ENCODE measurements around the gene CCNY.

The CCNY gene

GRCh38 chr10:35578618-35578956, 242.3 kb downstream of the CCNY start:
- no peak overlapping the region for H3K27ac ChIP-seq
- no peaks in the 10 kb centered on the region for H3K27me3 ChIP-seq (replicated peaks)
- H3K36me3 ChIP-seq (replicated peaks), result no peaks in the 10 kb centered on the region
- H3K4me3 ChIP-seq (ENCODE audit: low read depth, low read length), result no peak overlapping the region
- no peak for DNase-seq
- TF ChIP-seq CTCF (IDR thresholded peaks at IDR 0.05; ENCODE audit: low read depth, low read length, missing control alignments), result no peak
- in situ Hi-C loops (cut with HindIII; ENCODE audit: low pct_ligation_motif_present, low sequenced_read_pairs), result no loop called here

- Histone ChIP-seq H3K36me3 (replicated peaks) (no peaks in the 10 kb centered on the region), H3K27ac (no peak overlapping the region), H3K4me3 (ENCODE audit: low read depth, low read length) (no peak overlapping the region), H3K27me3 (replicated peaks) (no peaks in the 10 kb centered on the region)
- no peak for TF ChIP-seq CTCF (IDR thresholded peaks at IDR 0.05; ENCODE audit: low read depth, low read length, missing control alignments)
- in situ Hi-C loops (cut with HindIII; ENCODE audit: low pct_ligation_motif_present, low sequenced_read_pairs), result no loop called here
- no peak for DNase-seq
Measured at GRCh38 chr10:35579116-35579515, 242.8 kb downstream of the CCNY start.

GRCh38 chr10:35579726-35580422, 243.6 kb downstream of the CCNY start:
- no peak overlapping the region for H3K4me3 ChIP-seq (ENCODE audit: low read depth, low read length)
- in situ Hi-C loops (cut with HindIII; ENCODE audit: low pct_ligation_motif_present, low sequenced_read_pairs), result no loop called here
- no peaks in the 10 kb centered on the region for H3K27me3 ChIP-seq (replicated peaks)
- no peaks in the 10 kb centered on the region for H3K36me3 ChIP-seq (replicated peaks)
- no peak overlapping the region for H3K27ac ChIP-seq
- DNase-seq, result no peak
- TF ChIP-seq CTCF (IDR thresholded peaks at IDR 0.05; ENCODE audit: low read depth, low read length, missing control alignments), result no peak

- H3K4me3 ChIP-seq (ENCODE audit: low read depth, low read length), result no peak overlapping the region
- no peaks in the 10 kb centered on the region for H3K27me3 ChIP-seq (replicated peaks)
- in situ Hi-C loops (cut with HindIII; ENCODE audit: low pct_ligation_motif_present, low sequenced_read_pairs), result no loop called here
- no peaks in the 10 kb centered on the region for H3K36me3 ChIP-seq (replicated peaks)
- no peak overlapping the region for H3K27ac ChIP-seq
- TF ChIP-seq CTCF (IDR thresholded peaks at IDR 0.05; ENCODE audit: low read depth, low read length, missing control alignments), result no peak
- DNase-seq, result no peak
Measured at GRCh38 chr10:35580423-35580770, 244.1 kb downstream of the CCNY start.

- no peaks in the 10 kb centered on the region for H3K27me3 ChIP-seq (replicated peaks)
- no peak for DNase-seq
- no peak overlapping the region for H3K27ac ChIP-seq
- H3K4me3 ChIP-seq (ENCODE audit: low read depth, low read length), result no peak overlapping the region
- no peak for TF ChIP-seq CTCF (IDR thresholded peaks at IDR 0.05; ENCODE audit: low read depth, low read length, missing control alignments)
- no peaks in the 10 kb centered on the region for H3K36me3 ChIP-seq (replicated peaks)
- in situ Hi-C loops (cut with HindIII; ENCODE audit: low pct_ligation_motif_present, low sequenced_read_pairs), result no loop called here
Measured at GRCh38 chr10:35581655-35582054, 245.3 kb downstream of the CCNY start.

- no peaks in the 10 kb centered on the region for H3K36me3 ChIP-seq (replicated peaks)
- no peak for DNase-seq
- TF ChIP-seq CTCF (IDR thresholded peaks at IDR 0.05; ENCODE audit: low read depth, low read length, missing control alignments), result no peak
- no peaks in the 10 kb centered on the region for H3K27me3 ChIP-seq (replicated peaks)
- in situ Hi-C loops (cut with HindIII; ENCODE audit: low pct_ligation_motif_present, low sequenced_read_pairs), result no loop called here
- no peak overlapping the region for H3K27ac ChIP-seq
- no peak overlapping the region for H3K4me3 ChIP-seq (ENCODE audit: low read depth, low read length)
Measured at GRCh38 chr10:35584946-35585345, 248.6 kb downstream of the CCNY start.

Measured in brain microvascular endothelial cell (primary cell).